Panc1 (cell line): ENCODE measurements around the gene ARPP21.

Source experiments
- POLR2AphosphoS5 ChIP-seq: IDR thresholded peaks from 2 replicates; pipeline ENCODE4 v1.6.1; 2012; ENCODE audit warnings: mild to moderate bottlenecking, low read depth, low read length, moderate library complexity
- REST ChIP-seq, 2 experiments: IDR thresholded peaks; 2 replicates each; pipeline ENCODE4 v1.6.1; 2011 to 2012; ENCODE audit warnings: low read depth in 2 of 2, control low read depth in 1 of 2, low read length in 1 of 2, mild to moderate bottlenecking in 1 of 2, moderate library complexity in 1 of 2; ENCODE audit not compliant: insufficient read depth in 1 of 2
- SIN3A ChIP-seq: IDR thresholded peaks from 2 replicates; pipeline ENCODE4 v1.6.1; 2012; ENCODE audit warnings: low read depth, mild to moderate bottlenecking, low read length, moderate library complexity, borderline replicate concordance; ENCODE audit not compliant: insufficient read depth
- TCF7L2 ChIP-seq: IDR thresholded peaks from 2 replicates; pipeline ENCODE4 v1.6.1; 2011; ENCODE audit warnings: mild to moderate bottlenecking, low read depth, low read length, inconsistent platforms
- TF ChIP-seq, protein P1 (sequence below): fragments of 450-650 bp; IDR thresholded peaks from 2 replicates; pipeline ENCODE4 v1.5.1; 2017; ENCODE audit warnings: mild to moderate bottlenecking

DNA sequence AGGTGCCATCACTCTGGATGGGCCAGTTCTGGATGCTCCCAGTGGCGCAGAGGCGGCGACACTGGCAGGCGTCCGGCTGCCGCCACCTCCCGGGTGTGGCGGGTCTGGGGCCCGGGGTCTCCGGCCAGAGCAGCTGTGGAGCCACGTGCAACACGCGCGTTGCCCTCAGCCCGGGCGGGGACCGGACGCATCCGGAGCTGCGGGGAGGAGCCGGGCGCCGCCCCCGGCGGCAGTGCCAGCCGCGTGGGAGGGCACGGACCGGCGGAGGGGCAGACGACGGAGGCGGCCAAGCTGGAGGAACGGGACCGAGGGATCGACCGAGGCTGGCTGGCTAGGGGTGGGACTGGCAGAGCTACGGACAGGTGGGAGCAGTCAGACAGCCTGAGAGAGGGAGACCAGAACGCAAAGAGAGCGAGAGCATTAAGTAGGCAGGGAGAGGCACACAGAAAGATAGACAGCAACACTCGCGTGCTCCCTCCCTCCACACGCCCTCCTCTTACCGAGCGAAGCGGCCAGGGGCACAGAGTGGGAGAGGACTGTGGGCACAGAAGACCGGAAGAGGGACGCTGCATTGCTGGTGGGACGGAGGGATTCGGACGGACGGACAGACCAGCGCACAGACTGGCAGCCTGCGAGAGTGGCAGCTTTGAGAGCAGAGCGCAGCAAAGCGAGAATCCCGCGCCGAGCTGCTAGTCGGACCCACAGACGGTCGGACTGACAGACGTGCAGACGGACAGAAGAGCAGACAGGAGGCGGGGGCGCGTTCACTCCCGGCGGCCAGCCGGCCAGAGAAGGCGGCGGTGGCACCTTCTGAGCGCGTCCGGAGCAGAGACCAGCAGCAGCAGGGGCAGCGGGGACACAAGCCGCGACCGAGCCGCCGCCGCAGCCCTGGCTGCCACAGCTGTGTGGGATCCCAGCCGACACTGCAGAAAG lies at the start of gene ARPP21:
- TF ChIP-seq, protein P1, sequence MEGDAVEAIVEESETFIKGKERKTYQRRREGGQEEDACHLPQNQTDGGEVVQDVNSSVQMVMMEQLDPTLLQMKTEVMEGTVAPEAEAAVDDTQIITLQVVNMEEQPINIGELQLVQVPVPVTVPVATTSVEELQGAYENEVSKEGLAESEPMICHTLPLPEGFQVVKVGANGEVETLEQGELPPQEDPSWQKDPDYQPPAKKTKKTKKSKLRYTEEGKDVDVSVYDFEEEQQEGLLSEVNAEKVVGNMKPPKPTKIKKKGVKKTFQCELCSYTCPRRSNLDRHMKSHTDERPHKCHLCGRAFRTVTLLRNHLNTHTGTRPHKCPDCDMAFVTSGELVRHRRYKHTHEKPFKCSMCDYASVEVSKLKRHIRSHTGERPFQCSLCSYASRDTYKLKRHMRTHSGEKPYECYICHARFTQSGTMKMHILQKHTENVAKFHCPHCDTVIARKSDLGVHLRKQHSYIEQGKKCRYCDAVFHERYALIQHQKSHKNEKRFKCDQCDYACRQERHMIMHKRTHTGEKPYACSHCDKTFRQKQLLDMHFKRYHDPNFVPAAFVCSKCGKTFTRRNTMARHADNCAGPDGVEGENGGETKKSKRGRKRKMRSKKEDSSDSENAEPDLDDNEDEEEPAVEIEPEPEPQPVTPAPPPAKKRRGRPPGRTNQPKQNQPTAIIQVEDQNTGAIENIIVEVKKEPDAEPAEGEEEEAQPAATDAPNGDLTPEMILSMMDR, result no peak
- TF ChIP-seq POLR2AphosphoS5, result no peak
- no peak for TF ChIP-seq REST (IDR thresholded peaks at IDR 0.05; ENCODE audit: insufficient read depth in 1 of 2, low read depth in 2 of 2, low read length in 1 of 2)
- no peak for TF ChIP-seq TCF7L2
- TF ChIP-seq SIN3A, result no peak
